ENCODE results near the gene CRB2.

CRB2 gene

DNA sequence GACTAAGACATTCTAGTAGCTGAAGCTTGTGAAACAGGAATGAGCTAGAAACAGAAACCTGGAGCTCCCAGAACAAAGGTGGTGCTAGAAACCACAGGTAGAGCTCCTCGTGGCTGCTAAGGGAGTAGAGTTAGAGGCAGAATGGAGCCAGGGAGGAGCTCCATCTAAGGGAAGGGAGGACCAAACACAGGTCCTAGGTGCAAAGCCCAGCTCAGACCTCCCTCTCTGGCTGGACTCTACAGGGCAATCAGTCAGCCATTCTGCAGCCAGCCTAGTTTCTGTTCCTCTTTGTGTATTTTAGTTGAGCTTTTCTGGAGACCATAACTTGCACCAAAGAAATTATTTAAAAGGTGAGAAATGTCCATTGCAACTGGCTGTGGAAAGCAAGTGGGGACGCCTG is 70.4 kb downstream of the CRB2 start:
- H3K9me3 ChIP-seq (ENCODE audit: control insufficient read depth, low read length): no peaks in the 10 kb centered on the region
- peaks cover 5% of the 10 kb centered on the region for H3K4me1 ChIP-seq (ENCODE audit: control insufficient read depth, insufficient read depth, low read length, poor library complexity, severe bottlenecking)
- H3K36me3 ChIP-seq (ENCODE audit: control insufficient read depth, insufficient read depth, low read length): no peaks in the 10 kb centered on the region
- no peak overlapping the region for H3K27ac ChIP-seq (ENCODE audit: low read depth, low read length, severe bottlenecking)
- no peak overlapping the region for H3K4me3 ChIP-seq (ENCODE audit: extremely low read depth, insufficient read depth, low read length, poor library complexity, severe bottlenecking)
- WGBS, 2 experiments (ENCODE audit: insufficient coverage in 2 of 2): 73 to 81% methylated on average over 2 of the region's 2 CpGs

All from mesodermal cell (in vitro differentiated cells).